Inflammatory macrophage treated with lipopolysaccharide for 1 hour (primary cell): ENCODE results near the gene LSM3.
"Not testable (repeated sequence)": the region's sequence is repeated elsewhere in the genome, so short reads cannot be mapped to it uniquely, and the experiment has no call there.

Source experiments
- DNase-seq, 2 donors: peaks; one replicate each; pipeline ENCODE4 v3.0.0-alpha.2; 2020 to 2022

The LSM3 gene

GRCh38 chr3:14222900-14223594, 44.4 kb downstream of the LSM3 start:
- DNase-seq: no peak

GRCh38 chr3:14223595-14223994, 45.0 kb downstream of the LSM3 start:
- no peak for DNase-seq

GRCh38 chr3:14224895-14225294, 46.3 kb downstream of the LSM3 start:
- no peak for DNase-seq

GRCh38 chr3:14225421-14225820, 46.8 kb downstream of the LSM3 start:
- DNase-seq: peak; percentile 21 to 44

- not testable (repeated sequence) for DNase-seq
These were observed 47.7 kb downstream of the LSM3 start for GRCh38 chr3:14226351-14226750.

GRCh38 chr3:14227856-14228255, 49.2 kb downstream of the LSM3 start:
- DNase-seq: no peak

- DNase-seq: peak; percentile 3 to 30
These were observed 50.3 kb downstream of the LSM3 start for GRCh38 chr3:14228681-14229470.

- not testable (repeated sequence) for DNase-seq
These were observed 51.1 kb downstream of the LSM3 start for GRCh38 chr3:14229695-14230094.

- no peak for DNase-seq
These were observed 52.1 kb downstream of the LSM3 start for GRCh38 chr3:14230729-14231128.

GRCh38 chr3:14231145-14231990, 52.8 kb downstream of the LSM3 start:
- no peak for DNase-seq

- DNase-seq: no peak
These were observed 53.4 kb downstream of the LSM3 start for GRCh38 chr3:14231998-14232501.

GRCh38 chr3:14234251-14235002, 55.8 kb downstream of the LSM3 start:
- DNase-seq: peak in 1 of 2 donors; percentile 10

- DNase-seq: no peak
These were observed 56.6 kb downstream of the LSM3 start for GRCh38 chr3:14235003-14235911.

GRCh38 chr3:14235912-14236295, 57.3 kb downstream of the LSM3 start:
- DNase-seq: no peak

GRCh38 chr3:14236902-14237301, 58.3 kb downstream of the LSM3 start:
- no peak for DNase-seq

GRCh38 chr3:14237457-14237856, 58.8 kb downstream of the LSM3 start:
- no peak for DNase-seq

GRCh38 chr3:14238356-14238755, 59.7 kb downstream of the LSM3 start:
- DNase-seq: no peak

- no peak for DNase-seq
These were observed 60.3 kb downstream of the LSM3 start for GRCh38 chr3:14238930-14239329.

- DNase-seq: no peak
These were observed 61.3 kb downstream of the LSM3 start for GRCh38 chr3:14239940-14240339.

GRCh38 chr3:14240366-14240765, 61.7 kb downstream of the LSM3 start:
- DNase-seq: no peak

GRCh38 chr3:14241716-14242115, 63.1 kb downstream of the LSM3 start:
- DNase-seq: no peak
